Measurements from ENCODE around the gene TMEM128.

DNA sequence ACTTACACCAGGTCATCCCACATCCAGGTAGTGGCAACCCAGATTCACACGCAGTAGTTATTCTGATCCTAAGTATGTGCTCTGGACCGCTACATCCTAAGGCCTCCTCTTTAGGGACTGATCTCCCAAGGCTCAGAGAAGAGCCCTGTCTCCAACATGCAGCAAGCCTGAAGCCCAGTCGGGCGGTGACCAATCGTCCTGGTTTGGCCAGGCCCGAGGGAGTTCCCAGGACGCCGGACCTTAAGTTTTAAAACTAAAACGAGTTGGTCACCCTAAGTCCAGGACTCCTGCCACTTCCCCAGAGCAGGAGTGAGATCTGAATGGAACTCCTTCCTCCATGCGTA lies 41.5 kb upstream of the TMEM128 start:
- TF ChIP-seq CTCF (IDR thresholded peaks at IDR 0.05) (no peak), POLR2A (IDR thresholded peaks at IDR 0.05) (no peak)
